ENCODE measurements around the gene ZBTB7A.

ZBTB7A gene

DNA sequence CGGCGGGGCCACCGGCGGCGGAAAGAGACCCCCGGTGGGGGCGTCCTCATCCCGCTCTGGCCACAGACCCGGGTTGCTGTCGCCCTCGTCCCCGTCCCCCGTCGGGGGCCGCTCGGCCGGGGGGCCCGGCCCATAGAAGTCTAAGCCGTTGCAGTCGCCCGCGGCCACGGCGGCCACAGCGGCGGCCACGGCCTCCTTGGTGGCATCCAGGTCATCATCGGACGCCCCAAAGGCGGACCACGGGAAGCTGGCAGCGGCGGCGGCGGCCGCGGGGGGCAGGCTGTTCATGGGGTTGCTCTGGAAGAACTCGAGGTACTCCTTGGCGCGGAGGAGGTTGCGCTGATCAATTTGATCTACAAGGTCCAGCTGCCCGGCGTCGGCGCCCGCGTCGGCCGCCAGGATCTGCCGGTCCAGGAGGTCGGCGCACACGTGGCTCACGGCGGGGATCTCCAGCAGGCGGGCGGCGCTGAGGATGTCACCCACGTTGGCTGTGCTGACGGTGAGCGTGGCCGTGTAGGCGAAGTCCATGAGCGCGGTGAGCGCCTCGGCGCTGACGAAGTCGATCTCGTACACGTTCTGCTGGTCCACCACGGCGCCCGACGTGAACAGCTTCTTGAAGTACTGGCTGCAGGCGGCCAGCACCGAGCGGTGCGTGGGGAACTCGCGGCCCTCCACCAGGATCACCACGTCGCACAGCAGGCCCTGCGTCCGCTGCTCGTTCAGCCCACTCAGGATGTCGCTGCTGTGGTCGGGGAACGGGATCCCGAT lies 12.1 kb downstream of the ZBTB7A start:
- DNase-seq (ENCODE audit: low read depth, low spot score) = no peak

DNA sequence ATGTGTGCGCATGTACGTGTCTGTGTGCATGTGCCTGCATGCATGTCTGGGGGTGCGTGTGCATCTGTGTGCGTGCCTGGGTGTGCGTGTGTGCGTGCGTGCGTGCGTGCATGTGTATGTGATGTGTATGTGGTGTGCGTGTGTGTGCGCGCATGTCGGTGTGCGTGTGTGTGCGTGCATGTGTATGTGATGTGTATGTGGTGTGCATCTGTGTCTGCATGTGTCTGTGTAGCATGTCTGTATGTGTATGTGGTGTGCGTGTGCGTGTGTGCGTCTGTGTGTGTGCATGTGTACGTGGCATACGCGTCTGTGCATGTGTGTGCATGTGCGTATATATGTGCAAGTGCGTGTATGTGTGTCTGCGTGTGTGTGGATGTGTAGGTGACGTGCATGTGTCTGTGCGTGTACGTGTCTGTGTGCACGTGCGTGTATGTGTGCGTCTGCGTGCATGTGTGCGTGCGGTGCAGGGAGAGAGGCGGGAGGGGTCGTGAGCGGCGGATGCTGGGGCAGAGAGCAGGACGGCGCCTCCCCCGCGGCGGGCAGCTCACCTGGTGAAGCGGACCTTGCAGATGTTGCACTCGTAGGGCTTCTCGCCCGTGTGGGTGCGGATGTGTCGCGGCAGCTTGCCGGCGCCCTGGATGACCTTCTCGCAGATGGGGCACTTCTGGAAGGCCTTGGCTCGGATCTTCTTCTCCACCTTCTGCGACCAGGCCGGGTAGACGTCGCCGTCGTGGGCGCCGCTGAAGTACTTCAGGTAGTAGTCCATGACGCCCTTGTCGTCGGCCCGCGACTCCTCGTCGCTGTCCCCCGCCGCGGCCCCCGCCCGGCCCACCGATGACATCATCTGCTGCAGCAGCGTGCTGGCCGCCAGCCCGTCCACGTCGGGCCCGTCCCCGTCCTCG lies 13.0 kb downstream of the ZBTB7A start:
- no peak for DNase-seq (ENCODE audit: low read depth, low spot score)

DNA sequence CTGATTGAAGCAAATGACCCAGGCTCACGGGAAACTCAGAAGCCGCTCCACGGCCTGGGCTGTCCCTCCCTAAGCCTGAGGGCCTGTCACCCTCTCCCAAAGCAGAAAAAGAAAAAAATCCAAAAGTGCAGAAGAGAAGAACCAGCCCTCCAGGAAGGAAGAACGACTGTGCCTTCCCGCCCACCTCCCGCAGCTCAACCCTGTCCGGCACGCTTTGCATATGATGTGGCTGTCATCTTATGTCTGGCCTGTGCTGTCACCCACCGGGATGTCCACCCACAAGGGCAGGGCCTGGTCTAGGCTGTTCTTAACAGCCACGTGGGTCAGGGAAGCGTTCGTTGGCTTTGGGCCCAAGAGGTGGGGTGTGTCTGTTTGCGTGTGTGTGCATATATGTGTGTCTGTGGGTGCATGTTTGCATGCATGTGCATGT lies 13.7 kb downstream of the ZBTB7A start:
- DNase-seq (ENCODE audit: low read depth, low spot score) = no peak

DNA sequence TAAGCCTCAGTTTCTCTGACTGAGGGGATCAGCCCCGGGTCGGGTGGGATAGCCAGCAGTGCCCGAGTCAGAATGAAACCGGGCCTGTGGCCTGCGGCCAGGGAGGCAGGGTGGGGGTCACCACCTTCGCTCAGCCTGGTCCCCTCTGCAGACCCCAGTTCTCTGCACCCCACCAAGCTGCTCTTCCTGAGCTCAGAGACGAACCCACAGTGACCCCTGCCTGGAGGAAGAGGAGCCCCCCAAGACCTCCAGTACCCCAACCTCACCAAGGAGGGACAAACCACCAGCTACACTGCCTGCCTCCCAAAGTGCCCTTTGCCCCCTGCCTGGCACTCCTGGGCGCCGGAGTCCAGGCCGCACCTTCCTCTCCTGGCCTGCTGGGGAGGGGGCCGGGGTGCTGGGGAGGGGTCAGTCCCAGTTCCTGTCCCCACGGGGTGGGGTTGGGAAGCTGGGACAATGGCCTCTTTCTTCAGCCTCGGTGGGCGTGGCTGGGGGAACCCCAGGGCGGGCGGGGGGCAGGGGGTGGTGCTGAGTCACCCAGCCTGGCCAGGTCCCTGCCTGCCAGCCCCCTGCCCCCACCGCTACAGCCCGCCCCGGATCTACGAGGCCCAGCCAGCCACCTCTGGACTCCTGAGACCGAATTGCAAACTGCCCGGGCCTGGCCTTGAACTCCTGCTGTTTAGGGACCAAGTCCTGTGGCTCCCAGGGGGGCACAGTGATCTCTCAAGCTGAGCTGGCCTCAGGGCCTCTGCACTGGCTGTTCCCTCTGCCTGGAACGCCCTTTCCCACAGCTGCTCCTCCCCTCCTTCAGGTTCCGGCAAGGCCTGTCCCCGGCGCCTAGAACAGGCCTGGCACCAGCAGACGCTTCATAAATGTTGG lies 14.3 kb downstream of the ZBTB7A start:
- no peak for DNase-seq (ENCODE audit: low read depth, low spot score)

DNA sequence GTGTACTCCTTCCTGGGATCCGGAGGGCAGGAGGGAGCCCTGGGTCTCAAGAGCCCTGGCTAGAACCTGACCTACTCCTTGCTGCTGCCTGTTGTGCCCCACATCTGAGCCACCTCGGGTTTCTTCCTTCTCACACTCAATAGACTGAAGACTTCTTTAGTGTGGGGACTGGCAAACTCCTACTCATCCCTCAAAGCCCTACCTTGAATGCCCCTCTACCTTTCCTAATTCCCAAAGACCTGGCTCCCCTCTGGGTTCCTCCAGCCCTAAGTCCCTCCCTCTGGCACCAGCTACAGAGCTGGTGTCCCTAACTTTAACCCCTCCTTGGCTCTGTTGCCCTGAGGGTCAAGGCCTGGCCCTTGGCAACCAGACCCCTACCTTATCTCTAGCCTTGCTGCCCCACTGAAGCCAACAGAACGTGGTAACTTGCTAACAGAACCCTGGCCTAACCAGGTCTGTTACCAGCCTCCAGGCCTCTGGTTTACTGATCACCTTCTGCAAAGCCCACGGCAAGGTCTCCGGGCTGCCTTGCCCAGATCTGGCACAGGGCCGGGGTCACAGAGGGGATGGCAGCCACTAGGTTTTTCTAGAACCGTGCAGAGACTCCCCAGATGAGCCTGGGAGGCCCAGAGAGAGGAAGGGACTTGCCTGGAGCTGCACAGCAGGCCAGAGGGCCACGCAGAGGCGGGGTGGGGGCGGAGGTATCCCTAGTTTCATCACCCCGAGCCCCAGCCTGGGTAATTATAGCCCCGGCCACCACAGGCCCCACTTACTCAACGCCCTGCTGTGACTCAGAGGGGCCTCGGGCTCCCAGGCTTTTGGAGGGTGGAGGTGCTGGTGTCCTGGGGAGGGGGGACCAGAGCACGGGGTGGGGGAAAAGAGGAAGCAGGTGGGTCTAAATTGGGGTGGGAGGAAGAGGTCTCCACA lies 15.3 kb downstream of the ZBTB7A start:
- DNase-seq (ENCODE audit: low read depth, low spot score) = no peak

DNA sequence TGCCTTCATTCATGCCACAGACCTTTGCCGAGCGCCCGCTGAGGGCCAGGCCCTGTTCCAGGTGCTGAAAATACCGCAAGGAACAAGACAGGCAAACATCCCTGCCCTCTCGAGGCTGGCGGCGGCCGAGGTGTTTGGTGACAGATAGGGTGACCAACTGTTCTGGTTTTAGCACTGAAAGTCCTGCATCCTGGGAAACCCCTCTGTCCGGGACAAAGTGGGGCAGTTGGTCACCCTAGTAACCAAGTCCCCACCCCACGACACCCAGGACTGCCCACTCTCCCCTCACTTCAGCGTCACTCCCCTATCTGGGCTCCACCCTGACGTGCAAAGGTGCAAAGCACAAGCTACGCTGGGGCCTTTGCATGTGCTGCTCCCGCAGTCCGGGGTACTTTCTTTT lies 17.3 kb downstream of the ZBTB7A start:
- DNase-seq (ENCODE audit: low read depth, low spot score) = no peak

DNA sequence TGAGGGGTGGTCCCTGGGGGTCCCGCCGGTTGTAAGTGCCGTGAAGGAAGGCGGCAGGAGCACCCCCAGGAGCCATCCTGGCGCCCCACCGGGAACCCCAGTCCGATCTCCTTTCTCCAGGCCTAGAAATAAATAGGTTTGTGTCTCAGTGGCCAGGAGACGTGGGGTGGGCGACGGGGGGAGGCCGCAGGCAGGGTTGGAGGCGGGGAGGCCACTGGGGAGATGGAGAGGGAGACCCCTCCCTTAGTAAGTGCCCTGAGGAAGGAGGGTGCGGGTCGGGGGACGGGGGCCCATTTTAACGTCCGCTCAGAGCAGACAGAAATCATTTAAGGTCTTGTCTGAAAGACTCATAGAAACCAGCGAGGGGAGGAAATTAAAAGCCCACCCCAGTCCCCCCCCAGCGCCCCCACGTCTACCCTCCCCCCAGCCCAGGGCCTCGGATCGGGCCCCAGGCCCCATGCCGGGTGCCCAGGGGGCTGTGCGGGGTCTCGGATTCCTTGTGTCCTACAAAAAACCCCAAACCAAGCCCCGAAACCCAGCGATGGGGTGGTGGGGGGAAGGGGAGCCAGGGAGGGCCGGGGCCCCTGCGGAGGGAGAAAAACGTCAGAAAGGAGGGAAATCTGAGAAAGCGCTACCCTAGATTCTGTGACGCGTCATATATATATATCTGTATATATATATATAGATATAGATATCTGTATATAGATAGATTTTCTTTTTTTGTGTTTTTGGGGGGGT lies 19.6 kb downstream of the ZBTB7A start:
- no peak for DNase-seq (ENCODE audit: low read depth, low spot score)

DNA sequence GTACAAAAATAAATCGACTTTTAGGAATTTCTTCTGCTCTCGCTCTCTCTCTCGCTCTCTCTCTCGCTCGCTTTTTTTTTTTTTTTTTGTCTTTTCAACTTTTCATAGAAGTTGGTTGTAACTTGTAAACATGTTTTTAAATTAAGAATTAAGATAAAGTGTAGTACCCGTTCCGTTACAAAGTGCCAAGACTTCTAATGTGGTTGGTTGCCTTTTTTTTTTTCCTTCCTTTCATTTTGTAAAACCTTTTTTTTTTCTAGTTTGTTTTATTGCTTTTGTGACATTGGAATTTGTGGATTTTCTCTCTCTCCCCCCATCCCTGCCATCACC lies 20.4 kb downstream of the ZBTB7A start:
- no peak for DNase-seq (ENCODE audit: low read depth, low spot score)

DNA sequence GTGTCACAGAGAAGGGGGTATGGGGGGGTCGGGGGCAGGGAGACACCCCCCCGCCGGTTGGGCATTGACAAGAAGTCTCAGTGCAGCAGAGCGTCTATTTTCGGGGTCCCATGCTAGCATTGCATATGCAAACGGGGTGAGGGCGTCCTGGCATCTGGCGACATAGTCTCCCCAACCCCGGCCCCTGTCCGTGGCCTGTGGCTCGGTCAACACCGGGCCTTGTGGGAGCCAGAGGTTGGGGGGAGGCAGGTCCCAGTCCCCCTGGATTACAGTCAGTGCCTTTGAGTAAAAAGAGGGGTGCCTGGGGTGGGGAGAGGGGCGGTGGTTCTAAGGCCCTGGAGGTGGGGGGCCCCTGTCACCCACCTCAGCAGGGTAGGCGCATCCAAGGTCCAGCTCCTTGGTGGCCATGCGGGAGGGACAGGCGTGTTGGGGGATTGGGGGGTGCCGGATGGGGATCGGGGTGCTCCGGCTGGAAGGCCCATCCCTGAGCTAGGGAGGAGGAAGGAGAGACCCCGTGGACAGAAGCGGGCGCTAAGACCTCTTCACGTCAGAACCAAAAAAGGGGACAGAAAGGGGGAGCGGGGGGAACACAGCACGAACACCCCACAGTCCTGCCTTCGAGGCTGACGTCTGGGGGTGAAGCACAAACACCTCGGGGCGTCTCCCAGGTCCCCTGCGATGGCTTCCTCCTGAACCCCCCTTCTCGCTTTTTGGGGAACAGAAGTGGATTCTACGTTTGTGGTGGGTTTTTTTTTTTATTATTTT lies 20.9 kb downstream of the ZBTB7A start:
- no peak for DNase-seq (ENCODE audit: low read depth, low spot score)

DNA sequence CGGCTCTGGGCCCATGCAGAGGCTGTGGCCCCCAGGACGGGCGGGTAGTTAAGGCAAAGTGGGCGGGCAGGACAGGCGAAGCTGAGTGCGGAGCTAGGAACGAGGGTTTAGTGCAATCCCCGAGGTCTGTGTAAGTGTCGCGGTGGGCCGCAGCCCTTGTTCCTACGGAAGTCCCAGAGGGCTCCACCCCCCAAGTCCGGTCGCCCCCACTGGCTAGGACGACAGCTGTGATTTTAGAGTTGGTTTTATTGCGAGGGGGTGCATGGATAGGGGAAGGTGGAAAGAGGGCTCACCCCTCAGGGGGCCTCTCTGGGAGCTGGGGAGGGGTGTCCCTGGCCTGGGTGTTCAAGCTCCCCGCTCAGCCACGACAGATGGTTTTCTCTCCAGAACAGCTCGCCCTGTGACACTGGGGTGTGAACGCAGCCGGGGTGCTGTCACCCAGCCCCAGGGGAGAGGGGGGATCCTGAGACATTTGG lies 21.7 kb downstream of the ZBTB7A start:
- DNase-seq (ENCODE audit: low read depth, low spot score) = no peak

DNA sequence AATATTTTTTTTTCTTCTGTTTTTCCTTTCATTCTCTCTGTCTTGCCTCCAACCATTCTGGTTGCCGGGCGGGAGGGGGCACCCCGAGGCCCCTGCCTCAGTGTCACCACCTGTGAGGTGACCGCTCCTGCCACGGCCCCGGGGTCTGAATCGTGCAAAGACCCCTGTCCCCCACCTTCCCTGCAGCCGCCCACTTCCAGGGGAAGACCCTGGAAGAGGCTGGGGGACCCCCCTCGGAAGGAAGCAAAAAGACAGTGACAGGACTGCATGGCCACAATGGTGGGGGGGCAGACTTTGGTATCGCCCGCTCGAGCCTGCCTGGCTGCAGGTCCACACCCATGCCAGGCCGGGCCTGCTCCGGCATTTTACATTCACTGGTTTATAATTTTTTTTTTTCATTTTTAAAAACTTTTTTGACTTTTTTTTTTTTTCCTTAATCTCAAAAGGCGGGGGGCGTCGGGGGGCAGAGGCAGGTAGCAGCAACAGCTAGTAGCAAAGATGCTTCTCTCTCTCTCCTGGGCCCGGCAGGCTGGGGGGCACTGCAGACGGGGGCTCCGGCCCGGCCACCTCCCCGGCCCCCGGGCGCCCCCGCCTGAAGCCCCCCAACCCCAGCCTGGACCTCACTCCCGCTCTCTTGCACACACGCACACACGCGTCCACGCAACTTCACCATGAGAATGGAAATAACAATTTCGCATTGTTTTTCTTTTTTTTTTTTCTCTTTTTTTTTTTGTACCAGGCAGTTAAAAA lies 22.6 kb downstream of the ZBTB7A start:
- DNase-seq (ENCODE audit: low read depth, low spot score) = no peak

DNA sequence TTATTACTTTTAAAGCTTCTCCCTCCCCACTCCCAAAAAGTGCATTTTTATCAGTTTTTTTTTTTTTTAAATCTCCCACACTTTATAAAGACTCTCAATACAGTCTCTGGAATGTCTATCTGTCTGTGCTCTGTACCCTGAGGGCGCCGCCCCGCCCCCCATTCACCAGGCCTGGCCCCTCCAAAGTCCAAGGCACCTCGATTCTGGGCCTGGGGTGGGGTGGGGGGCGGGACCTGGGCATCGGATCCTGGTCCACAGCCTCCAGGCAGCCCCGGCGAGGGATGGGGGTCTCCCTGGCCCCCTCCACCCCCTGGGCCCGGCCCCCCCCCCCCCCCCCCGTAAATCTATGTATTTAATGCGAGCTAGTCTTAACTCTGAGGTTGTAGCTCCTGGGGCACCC lies 23.3 kb downstream of the ZBTB7A start:
- DNase-seq (ENCODE audit: low read depth, low spot score) = no peak

DNA sequence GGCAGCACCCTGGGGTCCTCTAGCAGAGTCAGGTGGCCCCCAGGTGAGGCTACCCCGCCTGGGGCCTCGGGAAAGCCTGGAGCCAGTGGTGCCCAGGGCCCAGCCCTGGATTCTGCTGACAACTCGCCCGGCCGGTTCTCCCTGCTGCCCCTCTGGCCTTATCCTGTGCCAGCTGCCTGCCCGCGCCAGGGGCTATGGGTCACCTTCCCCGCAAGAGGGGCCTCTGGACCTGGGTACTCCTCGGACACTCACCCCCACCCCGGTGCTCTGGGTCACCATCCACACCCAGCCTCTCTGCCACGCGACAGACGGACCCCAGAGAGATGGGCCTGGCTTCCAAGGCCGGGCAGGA lies 24.0 kb downstream of the ZBTB7A start:
- no peak for DNase-seq (ENCODE audit: low read depth, low spot score)

DNA sequence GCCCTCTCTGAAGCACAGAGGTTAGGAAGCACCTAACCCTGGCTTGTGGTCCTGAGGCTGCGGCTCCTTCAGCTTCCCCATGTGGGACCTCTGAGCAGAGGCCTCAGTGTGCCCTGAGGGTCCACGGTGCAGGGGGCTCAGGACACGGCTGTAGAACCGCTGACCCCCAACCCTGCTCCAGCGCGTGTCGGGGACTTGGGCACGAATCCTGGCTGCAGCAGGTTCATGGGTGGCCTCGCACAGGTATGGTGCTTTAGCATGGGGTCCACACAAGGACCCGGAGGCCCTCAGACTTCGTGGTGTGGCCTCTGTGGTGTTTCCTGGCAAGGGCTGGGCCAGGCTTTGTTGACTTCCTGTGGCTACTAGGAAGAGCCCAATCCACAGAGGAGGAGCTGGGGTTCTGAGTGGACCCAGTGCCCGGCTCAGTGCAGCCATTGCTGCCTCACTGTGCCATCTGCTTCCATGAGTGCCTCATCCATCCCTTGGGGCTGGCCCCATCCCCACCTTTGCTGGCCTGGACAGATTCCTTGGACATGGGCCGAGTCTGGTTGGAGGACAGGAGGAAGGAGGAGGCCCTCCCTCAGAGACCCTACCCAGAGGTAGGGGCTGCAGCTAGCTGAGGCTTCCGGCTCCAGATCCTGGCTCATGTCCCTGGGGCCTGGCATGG lies 24.5 kb downstream of the ZBTB7A start:
- DNase-seq (ENCODE audit: low read depth, low spot score) = no peak

DNA sequence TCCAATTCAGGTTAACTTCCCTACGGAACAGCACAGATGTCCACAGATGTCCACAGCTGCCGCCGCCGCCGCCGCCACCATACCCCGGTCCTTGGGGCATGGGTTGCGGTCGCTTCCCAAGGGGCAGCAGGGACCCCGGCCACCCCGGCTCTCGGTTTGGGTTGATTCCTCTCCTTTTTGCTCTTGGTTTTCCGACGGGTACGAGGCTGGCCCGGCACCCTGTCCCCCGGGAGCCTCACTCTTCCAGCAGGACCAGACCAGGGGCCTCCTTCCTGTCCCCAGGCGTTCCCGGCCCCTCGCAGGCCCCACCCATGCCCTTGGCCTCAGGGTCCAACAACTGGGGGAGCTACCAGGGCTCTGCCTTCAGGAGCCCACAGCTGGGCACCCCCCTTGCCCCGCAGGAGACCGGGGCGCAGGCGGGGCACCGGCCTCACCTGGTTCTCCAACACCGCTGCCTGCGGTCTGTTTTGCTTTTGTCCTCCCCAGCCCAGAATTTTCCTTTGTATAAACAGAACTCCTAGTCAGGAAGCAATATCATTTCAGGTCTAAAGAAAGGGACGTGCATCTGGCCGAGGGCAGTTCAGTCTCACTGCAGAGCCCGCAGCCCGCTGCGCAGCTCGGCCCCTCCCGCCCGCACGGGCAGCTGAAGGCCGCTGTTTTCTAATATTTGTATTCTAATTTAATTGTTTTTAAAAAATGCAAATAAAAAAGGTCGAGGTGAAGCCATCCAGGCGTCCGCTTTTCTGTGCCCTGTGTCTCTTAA lies 27.9 kb downstream of the ZBTB7A start:
- no peak for DNase-seq (ENCODE audit: low read depth, low spot score)

DNA sequence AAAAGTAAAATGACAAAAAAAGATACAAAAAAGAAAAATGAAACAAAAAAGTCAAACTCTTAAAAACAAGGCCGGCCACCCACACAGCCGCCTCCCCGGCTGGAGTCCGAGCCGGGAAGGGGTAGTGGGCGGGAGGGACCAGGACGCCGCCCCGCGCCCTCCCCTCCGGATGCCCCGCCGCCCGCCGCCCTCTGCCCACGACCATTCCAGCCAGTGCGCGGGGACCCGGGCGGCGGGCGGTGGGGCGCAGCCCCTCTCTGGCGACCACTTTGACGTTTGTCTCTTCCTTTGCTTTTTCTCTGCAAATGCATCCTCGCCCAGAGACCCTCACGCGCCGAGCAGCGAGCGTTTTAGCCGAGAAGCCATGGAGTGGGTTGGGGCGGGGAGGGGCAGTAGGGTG lies 28.6 kb downstream of the ZBTB7A start:
- no peak for DNase-seq (ENCODE audit: low read depth, low spot score)

DNA sequence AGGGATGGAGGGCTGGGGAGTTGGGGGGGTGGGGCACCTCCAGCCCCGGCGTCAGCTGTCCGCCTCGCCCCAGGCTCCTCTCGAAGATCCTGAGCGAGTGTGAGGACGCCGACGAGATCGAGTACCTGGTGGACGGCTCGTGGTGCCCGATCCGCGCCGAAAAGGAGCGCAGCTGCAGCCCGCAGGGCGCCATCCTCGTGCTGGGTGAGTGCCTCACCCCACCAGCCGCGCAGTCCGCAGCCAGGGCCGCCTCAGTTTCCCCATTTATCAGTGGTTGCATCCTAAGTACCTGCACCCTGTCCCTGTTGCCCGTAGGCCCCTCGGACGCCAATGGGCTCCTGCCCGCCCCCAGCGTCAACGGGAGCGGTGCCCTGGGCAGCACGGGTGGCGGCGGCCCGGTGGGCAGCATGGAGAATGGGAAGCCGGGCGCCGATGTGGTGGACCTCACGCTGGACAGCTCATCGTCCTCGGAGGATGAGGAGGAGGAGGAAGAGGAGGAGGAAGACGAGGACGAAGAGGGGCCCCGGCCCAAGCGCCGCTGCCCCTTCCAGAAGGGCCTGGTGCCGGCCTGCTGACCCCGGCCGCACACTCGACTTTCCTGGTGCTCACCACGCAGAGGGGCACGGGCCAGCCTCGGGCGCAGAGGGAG lies 29.3 kb downstream of the ZBTB7A start:
- DNase-seq (ENCODE audit: low read depth, low spot score) = no peak

All from smooth muscle cell of the brain vasculature (primary cell).